Spleen (tissue), 11 donors: Measurements from ENCODE around the gene PDE6C. TPM values are rescaled to one million over a fixed set of nuclear protein-coding genes. Genes with fewer than 3 reads are reported as not detected.

Source experiments
- DNase-seq: peaks from one replicate; pipeline ENCODE4 v3.0.0-alpha.2; 2020
- H3K27ac ChIP-seq, 8 donors: fragments of 200-600 bp; sonication (generic) in 7 of 8; 1 replicate in 4 of 8; 2 replicates in 4 of 8; pipeline versions ENCODE4 v1.5.0 to v1.8.0; 2016 to 2021; ENCODE audit warnings: inconsistent platforms in 4 of 8, mild to moderate bottlenecking in 4 of 8, moderate library complexity in 1 of 8
- H3K27me3 ChIP-seq, 7 donors: fragments of 200-600 bp; sonication (generic) in 6 of 7; replicated peaks in 1 of 7; 1 replicate in 4 of 7; 2 replicates in 3 of 7; pipeline versions ENCODE4 v1.5.0 to v1.8.0; 2016 to 2021; ENCODE audit warnings: inconsistent platforms in 3 of 7, mild to moderate bottlenecking in 1 of 7
- H3K36me3 ChIP-seq, 6 donors: fragments of 200-600 bp; sonication (generic) in 5 of 6; 1 replicate in 4 of 6; 2 replicates in 2 of 6; pipeline versions ENCODE4 v1.5.0 to v1.8.0; 2016 to 2021; ENCODE audit warnings: inconsistent platforms in 2 of 6
- H3K4me1 ChIP-seq, 6 donors: fragments of 200-600 bp; sonication (generic) in 5 of 6; 1 replicate in 3 of 6; 2 replicates in 3 of 6; pipeline versions ENCODE4 v1.5.0 to v1.8.0; 2016 to 2021; ENCODE audit warnings: inconsistent platforms in 3 of 6
- H3K4me3 ChIP-seq, 8 donors: fragments of 200-600 bp; sonication (generic) in 7 of 8; 1 replicate in 4 of 8; 2 replicates in 4 of 8; pipeline versions ENCODE4 v1.5.0 to v1.8.0; 2016 to 2021; ENCODE audit warnings: inconsistent platforms in 4 of 8, mild to moderate bottlenecking in 4 of 8, moderate library complexity in 2 of 8
- H3K9me3 ChIP-seq, 8 donors: fragments of 200-600 bp; sonication (generic) in 7 of 8; 1 replicate in 4 of 8; 2 replicates in 4 of 8; pipeline versions ENCODE4 v1.5.0 to v1.8.0; 2016 to 2021; ENCODE audit warnings: inconsistent platforms in 4 of 8
- CTCF ChIP-seq, 11 experiments: fragments of 200-600 bp in 7 of 11; fragments of 450-650 bp in 4 of 11; sonication (generic) in 4 of 11; IDR thresholded peaks in 8 of 11; conservative IDR thresholded peaks in 3 of 11; 1 replicate in 7 of 11; 2 replicates in 4 of 11; pipeline versions ENCODE4 v1.4.0 to v1.8.0; 2016 to 2021; ENCODE audit warnings: antibody characterized with exemption in 11 of 11, inconsistent platforms in 4 of 11, mild to moderate bottlenecking in 1 of 11
- POLR2A ChIP-seq, 3 donors: fragments of 450-650 bp; IDR thresholded peaks; one replicate each; pipeline ENCODE4 v1.5.1; 2017; ENCODE audit warnings: antibody characterized with exemption in 3 of 3, mild to moderate bottlenecking in 1 of 3
- POLR2AphosphoS5 ChIP-seq, 3 donors: sonication (generic); formaldehyde crosslinking; IDR thresholded peaks; one replicate each; pipeline ENCODE4 v1.5.1; 2017; ENCODE audit warnings: antibody characterized with exemption in 3 of 3
- WGBS, 5 donors: extraction: QIAGEN DNeasy Blood & Tissue Kit in 3 of 5; methylation state at CpG; one replicate each; pipeline versions ENCODE4 v1.1.5 to v1.1.7; 2013 to 2018; 5-methylcytosine and 5-hydroxymethylcytosine counted together
- intact Hi-C: fragments of 100-400 bp; cut with DNase I; formaldehyde crosslinking; loops from one replicate; pipeline ENCODE4 v1.15.0; 2023; ENCODE audit warnings: low total_unique reads
- polyA plus RNA-seq, 3 donors: library from polyadenylated mRNA; stranded (reverse); fragments of 200-250 nt; gene quantifications; one replicate each; pipeline ENCODE4 v1.2.1, GENCODE V29; 2013
- total RNA-seq, 7 donors: library from RNA; depleted of rRNA in 3 of 7; stranded (reverse); fragments of >200 nt in 3 of 7; fragmentation: NEBNext Ultra II Directional in 4 of 7; extraction: Animal tissue kit (Norgen Biotek cat#: 25700) in 4 of 7; gene quantifications; one replicate each; pipeline versions ENCODE4 v1.1.0 to v1.2.1, GENCODE V29; 2016 to 2021
- donor health status: healthy with polysubstance abuse.
- donor health status: DM: no; HTN: no; CAD: no; lungs with moderate emphysema.
- donor health status: DM: no; HTN: no; CAD: no.
- donor health status: Bipolar disorder and iron deficiency.
- donor health status: healthy.
- donor health status: DM: no; HTN: no; CAD: no.
- donor health status: DM: yes; HTN: yes; CAD: no.

Gene PDE6C
- total and polyA plus RNA-seq, 10 donors: not detected

GRCh38 chr10:93673791-93674190 is 61.5 kb downstream of the PDE6C start:
- intact Hi-C loops: loop anchor here (10.0 kb wide), 1 partner anchor 119 kb away; no protein-coding TSS in a partner anchor
- TF ChIP-seq POLR2A (IDR thresholded peaks at IDR 0.05) (no peak), POLR2AphosphoS5 (IDR thresholded peaks at IDR 0.05) (no peak), CTCF (IDR thresholded peaks at IDR 0.05 in 8 of 11, conservative IDR thresholded peaks at IDR 0.05 in 3 of 11) (no peak)

DNA sequence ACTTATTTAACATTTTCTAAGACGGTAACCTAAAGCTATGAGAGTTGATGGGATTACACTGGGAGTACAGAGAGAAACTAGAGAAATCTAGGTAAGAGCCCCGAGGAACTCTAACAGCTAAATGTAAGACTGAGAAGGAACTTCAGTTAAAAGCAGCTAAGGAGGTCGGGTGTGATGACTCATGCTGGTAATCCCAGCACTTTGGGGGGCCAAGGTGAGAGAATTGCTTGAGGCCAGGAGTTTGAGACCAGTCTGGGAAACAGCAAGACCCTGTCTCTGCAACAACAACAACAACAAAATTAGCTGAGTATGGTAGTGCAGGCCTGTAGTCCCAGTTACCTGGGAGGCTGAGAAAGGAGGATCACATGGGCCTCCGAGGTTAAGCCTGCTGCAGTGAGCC is 66.0 kb downstream of the PDE6C start:
- 85 to 95% (median 90%) methylated on average over 4 of the region's 4 CpGs for WGBS, 5 donors
- H3K36me3 ChIP-seq: peaks cover 0 to 99% (median 66%) of the 10 kb centered on the region in 6 donors
- no peaks in the 10 kb centered on the region for H3K9me3 ChIP-seq
- H3K27ac ChIP-seq: no peak overlapping the region
- H3K27me3 ChIP-seq: no peaks in the 10 kb centered on the region
- H3K4me1 ChIP-seq: no peaks in the 10 kb centered on the region
- H3K4me3 ChIP-seq: no peak overlapping the region
- DNase-seq: no peak
- intact Hi-C loops: loop anchor here (10.0 kb wide), 1 partner anchor 124 kb away; no protein-coding TSS in a partner anchor
- TF ChIP-seq POLR2A (IDR thresholded peaks at IDR 0.05) (no peak), POLR2AphosphoS5 (IDR thresholded peaks at IDR 0.05) (no peak), CTCF (IDR thresholded peaks at IDR 0.05 in 8 of 11, conservative IDR thresholded peaks at IDR 0.05 in 3 of 11) (no peak)

More at GRCh38 chr10:93673791-93674190, 61.5 kb downstream of the PDE6C start:
- H3K4me3 ChIP-seq: no peak overlapping the region
- 93 to 98% (median 95%) methylated on average over 2 of the region's 2 CpGs for WGBS, 5 donors
- no peaks in the 10 kb centered on the region for H3K4me1 ChIP-seq
- H3K36me3 ChIP-seq: peaks cover 7 to 99% (median 75%) of the 10 kb centered on the region in 6 donors
- no peaks in the 10 kb centered on the region for H3K9me3 ChIP-seq
- H3K27me3 ChIP-seq: no peaks in the 10 kb centered on the region
- H3K27ac ChIP-seq: no peak overlapping the region
- no peak for DNase-seq

DNA sequence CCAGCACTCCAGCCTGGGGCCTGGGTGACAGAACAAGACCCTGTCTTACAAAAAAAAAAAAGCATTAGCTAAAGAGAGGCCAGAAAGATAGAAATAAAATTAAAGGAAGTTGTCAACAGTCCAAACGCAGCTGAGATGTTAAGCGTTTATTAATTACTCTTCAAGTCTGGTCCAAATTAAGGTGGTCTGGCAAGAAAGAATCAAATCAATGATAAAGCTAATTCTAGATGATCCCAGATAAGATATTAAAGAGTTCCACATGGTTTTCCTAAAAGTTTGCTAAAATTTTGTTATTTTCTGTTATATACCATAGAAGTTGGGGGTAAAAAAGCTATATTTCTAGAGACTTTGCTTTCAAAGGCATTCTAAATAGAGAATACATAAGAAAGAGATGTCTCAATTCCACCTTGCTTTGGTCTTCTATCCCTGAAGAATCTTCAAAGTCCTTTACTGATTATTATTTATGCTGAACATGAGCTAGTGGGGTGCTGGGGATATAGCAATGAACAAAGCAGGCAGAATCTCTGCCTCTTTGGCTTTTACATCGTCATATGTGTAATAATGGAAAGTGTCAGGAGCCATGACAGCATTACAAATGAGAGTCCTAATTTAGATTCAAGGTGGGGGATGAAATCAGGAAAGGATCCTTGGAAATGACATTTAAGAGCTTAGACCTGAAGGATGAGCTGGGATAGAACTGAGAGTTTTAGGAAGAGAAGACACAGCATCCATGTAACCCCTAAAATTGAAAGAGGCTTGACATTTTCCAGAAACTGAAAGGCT is 66.7 kb downstream of the PDE6C start:
- intact Hi-C loops: loop anchor here (10.0 kb wide), 1 partner anchor 124 kb away; no protein-coding TSS in a partner anchor
- no peak for DNase-seq

More for the DNA sequence above, 66.7 kb downstream of the PDE6C start:
- Histone ChIP-seq H3K36me3 (peaks cover 0 to 99% (median 65%) of the 10 kb centered on the region in 6 donors), H3K4me3 (no peak overlapping the region), H3K27me3 (no peaks in the 10 kb centered on the region), H3K9me3 (no peaks in the 10 kb centered on the region), H3K27ac (no peak overlapping the region), H3K4me1 (no peaks in the 10 kb centered on the region)
- TF ChIP-seq POLR2A (IDR thresholded peaks at IDR 0.05) (no peak), CTCF (IDR thresholded peaks at IDR 0.05 in 8 of 11, conservative IDR thresholded peaks at IDR 0.05 in 3 of 11) (no peak), POLR2AphosphoS5 (IDR thresholded peaks at IDR 0.05) (no peak)
- 85 to 97% (median 92%) methylated on average over 3 of the region's 3 CpGs for WGBS, 5 donors
